GM23248 (cell line): ENCODE results near the gene PAQR7. TPM values are rescaled to one million over a fixed set of nuclear protein-coding genes. Genes with fewer than 3 reads are reported as not detected.
A peak's percentile ranks its signal among the peaks of the same experiment; 100 is the strongest.

Experiments used
- DNase-seq: peaks from one replicate; pipeline ENCODE4 v3.0.0-alpha.2; 2015
- H2AFZ ChIP-seq: fragments of 200-600 bp; sonication (generic); 2 replicates; pipeline ENCODE4 v1.6.1; 2016; ENCODE audit warnings: antibody characterized with exemption
- H3F3A ChIP-seq: fragments of 200-600 bp; sonication (generic); 2 replicates; pipeline ENCODE4 v1.6.1; 2016; ENCODE audit warnings: mild to moderate bottlenecking, antibody characterized with exemption, mixed run types; ENCODE audit not compliant: insufficient read depth
- H3K27ac ChIP-seq: fragments of 200-600 bp; sonication (generic); 2 replicates; pipeline ENCODE4 v1.5.1; 2016; ENCODE audit warnings: mild to moderate bottlenecking
- H3K27me3 ChIP-seq: fragments of 200-600 bp; sonication (generic); replicated peaks from 2 replicates; pipeline ENCODE4 v1.6.1; 2016; ENCODE audit warnings: mild to moderate bottlenecking; ENCODE audit not compliant: insufficient read depth
- H3K36me3 ChIP-seq: fragments of 200-600 bp; sonication (generic); 2 replicates; pipeline ENCODE4 v1.6.1; 2016; ENCODE audit warnings: low read depth, mild to moderate bottlenecking
- H3K4me1 ChIP-seq: fragments of 200-600 bp; sonication (generic); 2 replicates; pipeline ENCODE4 v1.6.1; 2016; ENCODE audit warnings: mild to moderate bottlenecking; ENCODE audit not compliant: insufficient read depth
- H3K4me2 ChIP-seq: fragments of 200-600 bp; sonication (generic); one replicate; pipeline ENCODE4 v1.6.1; 2016; ENCODE audit warnings: mild to moderate bottlenecking; ENCODE audit not compliant: unreplicated experiment
- H3K4me3 ChIP-seq: fragments of 200-600 bp; sonication (generic); 2 replicates; pipeline ENCODE4 v1.5.1; 2016; ENCODE audit warnings: mild to moderate bottlenecking
- H3K79me2 ChIP-seq: fragments of 200-600 bp; sonication (generic); 2 replicates; pipeline ENCODE4 v1.6.1; 2016; ENCODE audit warnings: mild to moderate bottlenecking; ENCODE audit not compliant: insufficient read depth
- H3K9ac ChIP-seq: fragments of 200-600 bp; sonication (generic); 2 replicates; pipeline ENCODE4 v1.6.1; 2016; ENCODE audit warnings: mild to moderate bottlenecking
- H3K9me2 ChIP-seq: fragments of 200-600 bp; sonication (generic); 2 replicates; pipeline ENCODE4 v1.6.1; 2016; ENCODE audit warnings: mixed run types, mild to moderate bottlenecking, moderate library complexity; ENCODE audit not compliant: insufficient read depth
- H3K9me3 ChIP-seq: fragments of 200-600 bp; sonication (generic); one replicate; pipeline ENCODE4 v1.6.1; 2017; ENCODE audit warnings: low read depth
- H4K20me1 ChIP-seq: fragments of 200-600 bp; sonication (generic); 2 replicates; pipeline ENCODE4 v1.6.0; 2016; ENCODE audit not compliant: insufficient read depth
- EZH2 ChIP-seq: fragments of 200-600 bp; sonication (generic); IDR thresholded peaks from 2 replicates; pipeline ENCODE4 v1.6.1; 2018; ENCODE audit warnings: antibody characterized with exemption, mild to moderate bottlenecking; ENCODE audit not compliant: insufficient read depth, poor library complexity, severe bottlenecking
- EZH2phosphoT487 ChIP-seq: fragments of 200-600 bp; sonication (generic); IDR thresholded peaks from 2 replicates; pipeline ENCODE4 v1.6.1; 2018; ENCODE audit warnings: antibody characterized with exemption, moderate library complexity, mild to moderate bottlenecking, low read depth; ENCODE audit not compliant: insufficient read depth
- WGBS, 2 experiments: methylation state at CpG; one replicate each; pipeline ENCODE4 v1.1.6; 2015 to 2017; ENCODE audit warnings: low lambda C conversion rate in 2 of 2, low coverage in 1 of 2; ENCODE audit errors: missing lambda C conversion rate in 2 of 2; 5-methylcytosine and 5-hydroxymethylcytosine counted together
- in situ Hi-C: fragments of 300-500 bp; cut with MboI; formaldehyde crosslinking; loops from 2 replicates; pipeline ENCODE4 v1.15.0; 2020
- polyA plus RNA-seq: library from polyadenylated mRNA; unstranded; fragments of >200 nt; fragmentation: Nextera tagmentation; extraction: Ambion mirVana; gene quantifications from 2 replicates; pipeline ENCODE4 v1.2.1, GENCODE V29; 2016
- total RNA-seq: library from RNA; depleted of rRNA; stranded (reverse); fragments of >200 nt; shearing (Covaris generic); gene quantifications from 2 replicates; pipeline ENCODE4 v1.2.3, GENCODE V29; 2014

The PAQR7 gene
- total and polyA plus RNA-seq, 2 experiments from 2014 or later, result 12.7 to 20.6 TPM

DNA sequence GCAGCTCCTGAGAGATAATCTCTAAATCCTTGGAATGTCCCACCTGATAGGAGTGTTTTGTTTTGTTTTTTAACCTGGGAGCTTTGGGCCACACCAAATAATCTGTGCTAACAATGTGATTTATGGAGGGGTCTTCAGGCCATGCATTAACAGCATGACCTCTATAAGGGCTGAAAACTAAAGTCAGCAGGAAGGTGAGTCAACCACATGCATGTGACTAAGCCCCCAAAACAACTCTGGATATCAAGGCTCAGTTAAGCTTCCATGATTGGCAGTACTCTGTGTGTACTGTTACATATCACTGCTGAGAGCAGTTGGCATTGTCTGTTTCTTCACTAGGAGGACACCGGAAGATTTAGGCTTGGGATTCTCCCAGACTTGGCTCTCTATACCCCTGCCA is 27.0 kb downstream of the PAQR7 start:
- Histone ChIP-seq H2AFZ (0 out of 2 replicates have a peak overlapping the region, but pooled peaks have one; percentile 34), H3K27me3 (no peaks in the 10 kb centered on the region), H3K36me3 (no peaks in the 10 kb centered on the region), H3F3A (peaks cover 7% of the 10 kb centered on the region; the same call in 1 of the 2 replicates), H3K9me2 (no peaks in the 10 kb centered on the region), H3K9ac (no peak overlapping the region), H3K79me2 (peaks cover 17% of the 10 kb centered on the region; the same call in 1 of the 2 replicates), H3K4me3 (no peak overlapping the region), H4K20me1 (no peaks in the 10 kb centered on the region), H3K27ac (no peak overlapping the region), H3K4me2 (no peak overlapping the region), H3K4me1 (no peaks in the 10 kb centered on the region), H3K9me3 (no peaks in the 10 kb centered on the region)
- in situ Hi-C loops, result no loop called here
- 4 to 18% methylated on average over 1 of the region's 1 CpG for WGBS, 2 experiments
- TF ChIP-seq EZH2 (no peak), EZH2phosphoT487 (no peak)
- no peak for DNase-seq

DNA sequence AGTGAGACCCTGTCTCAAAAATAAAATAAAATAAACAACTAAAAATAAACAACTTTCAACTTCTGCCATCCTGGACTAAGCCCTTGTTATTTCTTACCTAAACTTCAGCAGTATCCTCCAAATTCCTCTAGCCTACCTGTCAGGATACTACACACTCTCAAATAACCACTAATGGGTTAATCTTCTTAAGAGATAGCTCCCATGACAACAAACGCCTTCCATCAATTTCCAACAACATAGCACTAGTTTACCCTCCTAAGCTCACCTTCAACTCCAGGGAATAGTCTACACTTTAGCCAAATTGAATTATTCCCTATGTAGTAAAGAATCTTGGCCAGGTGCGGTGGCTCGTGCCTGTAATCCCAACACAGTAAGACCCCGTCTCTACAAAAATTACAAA is 27.6 kb downstream of the PAQR7 start:
- Histone ChIP-seq H3K27ac (no peak overlapping the region), H3K4me2 (no peak overlapping the region), H3K4me3 (no peak overlapping the region), H3K9me2 (no peaks in the 10 kb centered on the region), H3K36me3 (no peaks in the 10 kb centered on the region), H3K27me3 (no peaks in the 10 kb centered on the region), H4K20me1 (no peaks in the 10 kb centered on the region), H3F3A (peaks cover 7% of the 10 kb centered on the region; the same call in 1 of the 2 replicates), H3K9ac (no peak overlapping the region), H3K9me3 (no peaks in the 10 kb centered on the region), H2AFZ (no peak overlapping the region), H3K79me2 (peaks cover 11% of the 10 kb centered on the region; the same call in 1 of the 2 replicates), H3K4me1 (no peaks in the 10 kb centered on the region)
- TF ChIP-seq EZH2 (no peak), EZH2phosphoT487 (no peak)
- in situ Hi-C loops, result no loop called here
- no peak for DNase-seq
- WGBS, 2 experiments, result 70 to 75% methylated on average over 4 of the region's 4 CpGs

DNA sequence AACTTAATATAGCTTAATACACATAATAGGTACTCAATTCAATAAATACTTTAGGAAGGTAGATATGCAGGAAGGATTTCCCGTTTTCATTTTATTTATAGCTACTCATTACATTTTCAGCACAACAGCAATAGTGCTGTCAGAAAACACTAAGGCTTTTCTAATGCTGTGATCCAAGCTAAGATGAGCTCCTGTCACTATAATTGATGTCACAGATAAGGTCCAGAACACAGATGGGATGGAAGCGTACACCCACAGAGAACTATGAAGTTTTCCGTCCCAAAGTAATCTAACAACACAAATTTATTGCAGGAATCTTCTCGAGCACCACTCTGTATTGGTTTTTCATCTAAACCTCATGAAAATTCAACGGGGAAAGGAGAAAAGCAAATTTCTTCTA is 29.8 kb downstream of the PAQR7 start:
- H3K4me3 ChIP-seq, result no peak overlapping the region
- H3K4me2 ChIP-seq, result no peak overlapping the region
- DNase-seq, result no peak
- 85 to 88% methylated on average over 5 of the region's 5 CpGs for WGBS, 2 experiments
- H3F3A ChIP-seq, result peaks cover 7% of the 10 kb centered on the region; the same call in 1 of the 2 replicates
- H3K9me3 ChIP-seq, result no peaks in the 10 kb centered on the region
- no peak overlapping the region for H2AFZ ChIP-seq
- in situ Hi-C loops, result no loop called here
- H3K36me3 ChIP-seq, result no peaks in the 10 kb centered on the region
- H3K9ac ChIP-seq, result no peak overlapping the region
- TF ChIP-seq EZH2 (no peak), EZH2phosphoT487 (no peak)
- H3K27ac ChIP-seq, result no peak overlapping the region
- H3K79me2 ChIP-seq, result 0 out of 2 replicates have a peak, but pooled peaks cover 4% of the 10 kb centered on the region
- no peaks in the 10 kb centered on the region for H3K4me1 ChIP-seq
- H3K27me3 ChIP-seq, result no peaks in the 10 kb centered on the region
- H3K9me2 ChIP-seq, result no peaks in the 10 kb centered on the region
- H4K20me1 ChIP-seq, result no peaks in the 10 kb centered on the region

- no peak overlapping the region for H3K9ac ChIP-seq
- no peaks in the 10 kb centered on the region for H3K9me3 ChIP-seq
- H3K4me2 ChIP-seq, result no peak overlapping the region
- WGBS, 2 experiments, result 84 to 88% methylated on average over 3 of the region's 3 CpGs
- H3K36me3 ChIP-seq, result no peaks in the 10 kb centered on the region
- peaks cover 7% of the 10 kb centered on the region; the same call in 1 of the 2 replicates for H3F3A ChIP-seq
- H4K20me1 ChIP-seq, result no peaks in the 10 kb centered on the region
- H2AFZ ChIP-seq, result 0 out of 2 replicates have a peak overlapping the region, but pooled peaks have one; percentile 15
- 0 out of 2 replicates have a peak, but pooled peaks cover 1% of the 10 kb centered on the region for H3K79me2 ChIP-seq
- DNase-seq, result peak; percentile 9
- H3K9me2 ChIP-seq, result no peaks in the 10 kb centered on the region
- TF ChIP-seq EZH2phosphoT487 (no peak), EZH2 (no peak)
- no peak overlapping the region for H3K4me3 ChIP-seq
- H3K27me3 ChIP-seq, result no peaks in the 10 kb centered on the region
- in situ Hi-C loops, result no loop called here
- no peaks in the 10 kb centered on the region for H3K4me1 ChIP-seq
- H3K27ac ChIP-seq, result no peak overlapping the region
These were observed 30.8 kb downstream of the PAQR7 start for GRCh38 chr1:25844536-25845337.
